ENCODE results near the gene CDK6. TPM values are rescaled to one million over a fixed set of nuclear protein-coding genes. Genes with fewer than 3 reads are reported as not detected.

CDK6 gene
- total RNA-seq, 2 donors from 2014 or later: 151 to 222 TPM

DNA sequence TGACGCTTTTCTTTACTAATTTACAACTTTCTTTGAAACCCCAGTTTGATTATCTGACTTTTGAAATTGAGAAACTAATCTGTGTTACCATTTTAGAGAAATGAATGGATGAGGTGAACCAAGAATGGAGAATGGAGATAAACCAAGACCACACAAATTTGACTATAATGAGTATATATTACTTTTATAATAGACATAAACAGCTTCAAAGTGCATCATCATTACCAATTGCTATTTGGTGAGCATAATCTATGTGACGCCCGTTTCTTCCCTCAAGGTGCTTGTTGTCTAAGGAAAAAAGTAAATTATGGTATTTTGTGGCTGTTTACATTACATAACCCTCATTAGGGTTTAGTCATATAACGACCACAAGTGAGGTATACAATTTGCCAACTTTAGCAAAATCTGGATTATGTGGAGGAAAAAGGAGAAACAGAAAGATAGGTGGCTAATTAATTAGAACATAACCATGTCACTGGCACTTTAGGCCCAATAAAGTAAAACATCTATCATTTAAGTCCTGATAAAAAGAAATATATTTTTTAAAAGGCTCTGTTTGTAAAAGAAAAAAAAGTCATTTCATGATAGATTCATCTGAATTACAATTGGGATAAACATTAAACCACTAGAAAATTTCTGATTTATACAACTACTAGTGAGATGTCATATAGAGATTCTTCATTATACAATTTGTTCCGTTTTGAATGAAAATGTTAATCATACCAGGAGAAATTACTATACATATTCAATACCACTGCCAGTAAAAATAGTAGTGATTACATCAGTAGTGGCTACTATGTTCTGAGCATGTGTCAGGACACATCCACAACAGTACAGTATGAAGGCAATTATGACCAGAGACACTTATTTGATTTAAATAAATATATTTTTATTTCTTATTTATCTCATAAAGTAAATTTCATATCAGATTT, 128.0 kb downstream of the CDK6 start:
- H3K4me1 Mint-ChIP-seq: peaks cover 46% of the 10 kb centered on the region
- peak; percentile 84 for ATAC-seq (replicated peaks)
- no peaks in the 10 kb centered on the region for H3K27me3 Mint-ChIP-seq
- peak overlapping the region; percentile 44 for H3K4me3 Mint-ChIP-seq
- peak overlapping the region; percentile 97 for H3K27ac Mint-ChIP-seq
- H3K9me3 Mint-ChIP-seq: no peaks in the 10 kb centered on the region
- H3K36me3 Mint-ChIP-seq (ENCODE audit: low read depth): peaks cover 73% of the 10 kb centered on the region

DNA sequence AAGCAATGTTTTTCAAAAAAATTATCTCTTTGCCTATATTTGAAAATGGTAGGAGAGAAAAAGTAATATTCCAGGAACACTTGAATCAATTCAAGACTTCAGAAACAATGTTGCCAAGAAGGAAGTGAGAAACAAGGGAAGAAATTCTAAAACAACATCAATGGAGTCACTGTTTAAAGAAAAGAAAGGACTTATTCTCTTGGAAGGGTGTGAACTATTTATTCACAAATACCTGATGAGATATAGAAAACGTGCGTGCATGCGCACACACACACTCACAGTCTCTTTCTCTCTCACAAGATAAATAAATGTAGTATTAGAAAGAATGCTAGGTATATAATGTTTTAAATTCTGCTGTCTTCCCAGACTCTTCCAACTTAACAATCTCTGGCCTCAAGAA, 128.9 kb downstream of the CDK6 start:
- Mint-ChIP-seq H3K9me3 (no peaks in the 10 kb centered on the region), H3K4me1 (peaks cover 49% of the 10 kb centered on the region), H3K36me3 (ENCODE audit: low read depth) (peaks cover 74% of the 10 kb centered on the region), H3K27me3 (no peaks in the 10 kb centered on the region), H3K27ac (peak overlapping the region; percentile 97), H3K4me3 (peak overlapping the region; percentile 44)
- ATAC-seq (replicated peaks): no peak

DNA sequence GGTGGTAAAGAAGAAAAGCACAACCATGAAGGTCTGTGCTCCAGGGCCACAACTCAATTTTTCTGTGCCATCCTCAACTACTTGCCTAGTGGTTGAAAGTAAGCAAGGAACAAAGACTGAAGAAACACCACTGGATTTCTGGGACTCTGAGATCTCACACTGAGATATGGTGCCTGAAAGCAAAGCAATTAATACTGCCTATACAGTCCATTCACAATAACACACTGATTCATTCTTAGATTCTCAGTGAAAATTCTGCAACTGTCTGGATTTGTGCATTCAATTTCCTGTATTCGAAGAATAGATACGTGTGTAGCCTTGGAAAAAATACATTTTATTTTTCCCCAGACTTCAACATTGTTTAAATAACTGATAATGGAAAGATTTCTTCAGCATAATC, 129.8 kb downstream of the CDK6 start:
- peak overlapping the region; percentile 44 for H3K4me3 Mint-ChIP-seq
- peaks cover 73% of the 10 kb centered on the region for H3K36me3 Mint-ChIP-seq (ENCODE audit: low read depth)
- peaks cover 49% of the 10 kb centered on the region for H3K4me1 Mint-ChIP-seq
- ATAC-seq (replicated peaks): peak; percentile 56
- H3K9me3 Mint-ChIP-seq: no peaks in the 10 kb centered on the region
- no peaks in the 10 kb centered on the region for H3K27me3 Mint-ChIP-seq
- peak overlapping the region; percentile 97 for H3K27ac Mint-ChIP-seq

GRCh38 chr7:92705831-92706230, 130.5 kb downstream of the CDK6 start:
- Mint-ChIP-seq H3K27me3 (no peaks in the 10 kb centered on the region), H3K27ac (peak overlapping the region; percentile 97), H3K4me1 (peaks cover 53% of the 10 kb centered on the region), H3K36me3 (ENCODE audit: low read depth) (peaks cover 75% of the 10 kb centered on the region), H3K9me3 (no peaks in the 10 kb centered on the region), H3K4me3 (peak overlapping the region; percentile 44)
- no peak for ATAC-seq (replicated peaks)

DNA sequence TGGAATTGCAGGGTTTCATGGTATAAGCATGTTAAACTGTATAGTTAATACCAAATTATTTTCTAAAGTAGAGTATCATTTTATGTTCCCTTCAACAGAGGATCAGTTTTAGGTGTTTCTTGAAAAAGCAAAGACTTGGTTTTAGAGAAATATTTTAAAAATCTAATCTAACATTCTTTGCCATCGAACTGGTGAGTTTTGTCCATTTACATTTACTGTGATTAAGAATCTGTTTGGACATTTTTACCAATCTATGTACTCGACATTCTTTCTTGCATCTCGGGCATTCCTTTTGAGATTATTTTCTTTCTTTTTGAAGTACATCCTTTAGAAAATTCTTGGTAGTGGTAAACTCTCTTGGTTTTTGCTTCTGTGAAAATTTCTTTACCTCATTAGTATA, 131.5 kb downstream of the CDK6 start:
- Mint-ChIP-seq H3K4me3 (no peak overlapping the region), H3K36me3 (ENCODE audit: low read depth) (peaks cover 72% of the 10 kb centered on the region), H3K27ac (peak overlapping the region; percentile 22), H3K9me3 (no peaks in the 10 kb centered on the region), H3K4me1 (peaks cover 53% of the 10 kb centered on the region), H3K27me3 (no peaks in the 10 kb centered on the region)
- ATAC-seq (replicated peaks): no peak

DNA sequence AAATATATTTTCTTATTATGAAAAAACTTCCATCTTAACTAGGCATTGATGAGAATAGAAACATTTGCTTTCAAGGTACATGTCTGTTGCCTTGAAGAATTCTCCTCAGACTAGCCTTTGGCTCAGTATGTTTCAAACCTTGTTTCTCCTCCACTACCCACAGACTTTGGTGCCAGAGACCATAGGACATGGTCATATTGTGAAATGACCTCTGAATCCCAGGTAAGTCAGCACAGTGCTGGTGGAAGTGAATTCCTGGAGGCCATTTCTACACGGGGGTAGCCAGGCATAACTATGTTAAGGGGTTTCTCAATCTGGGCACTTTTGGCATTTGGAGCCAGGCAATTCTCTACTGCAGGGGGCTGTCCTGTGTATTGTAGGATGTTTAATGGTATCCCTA, 133.8 kb downstream of the CDK6 start:
- Mint-ChIP-seq H3K4me3 (no peak overlapping the region), H3K27ac (peak overlapping the region; percentile 70), H3K36me3 (ENCODE audit: low read depth) (peaks cover 75% of the 10 kb centered on the region), H3K4me1 (peaks cover 40% of the 10 kb centered on the region), H3K27me3 (no peaks in the 10 kb centered on the region), H3K9me3 (no peaks in the 10 kb centered on the region)
- no peak for ATAC-seq (replicated peaks)

GRCh38 chr7:92699966-92700514, 136.3 kb downstream of the CDK6 start:
- no peaks in the 10 kb centered on the region for H3K9me3 Mint-ChIP-seq
- H3K36me3 Mint-ChIP-seq (ENCODE audit: low read depth): peaks cover 76% of the 10 kb centered on the region
- peak overlapping the region; percentile 3 for H3K27ac Mint-ChIP-seq
- peaks cover 28% of the 10 kb centered on the region for H3K4me1 Mint-ChIP-seq
- H3K27me3 Mint-ChIP-seq: no peaks in the 10 kb centered on the region
- H3K4me3 Mint-ChIP-seq: no peak overlapping the region
- ATAC-seq (replicated peaks): peak; percentile 11

- Mint-ChIP-seq H3K36me3 (ENCODE audit: low read depth) (peaks cover 75% of the 10 kb centered on the region), H3K27ac (peak overlapping the region; percentile 3)
- ATAC-seq (replicated peaks): peak; percentile 45
These were observed 136.8 kb downstream of the CDK6 start for GRCh38 chr7:92699560-92699959.

GRCh38 chr7:92698237-92698841, 138.0 kb downstream of the CDK6 start:
- Mint-ChIP-seq H3K4me1 (peaks cover 29% of the 10 kb centered on the region), H3K27me3 (no peaks in the 10 kb centered on the region), H3K27ac (no peak overlapping the region), H3K4me3 (no peak overlapping the region), H3K9me3 (no peaks in the 10 kb centered on the region), H3K36me3 (ENCODE audit: low read depth) (peaks cover 72% of the 10 kb centered on the region)
- no peak for ATAC-seq (replicated peaks)

More at GRCh38 chr7:92699560-92699959, 136.8 kb downstream of the CDK6 start:
- no peaks in the 10 kb centered on the region for H3K27me3 Mint-ChIP-seq
- no peak overlapping the region for H3K4me3 Mint-ChIP-seq
- no peaks in the 10 kb centered on the region for H3K9me3 Mint-ChIP-seq
- peaks cover 28% of the 10 kb centered on the region for H3K4me1 Mint-ChIP-seq

GRCh38 chr7:92697414-92697813, 139.0 kb downstream of the CDK6 start:
- Mint-ChIP-seq H3K27me3 (no peaks in the 10 kb centered on the region), H3K4me3 (no peak overlapping the region), H3K27ac (no peak overlapping the region), H3K36me3 (ENCODE audit: low read depth) (peaks cover 74% of the 10 kb centered on the region), H3K4me1 (peaks cover 26% of the 10 kb centered on the region), H3K9me3 (no peaks in the 10 kb centered on the region)
- no peak for ATAC-seq (replicated peaks)

- H3K36me3 Mint-ChIP-seq (ENCODE audit: low read depth): peaks cover 78% of the 10 kb centered on the region
- ATAC-seq (replicated peaks): no peak
- H3K9me3 Mint-ChIP-seq: no peaks in the 10 kb centered on the region
- peaks cover 26% of the 10 kb centered on the region for H3K4me1 Mint-ChIP-seq
- H3K27ac Mint-ChIP-seq: no peak overlapping the region
- no peaks in the 10 kb centered on the region for H3K27me3 Mint-ChIP-seq
- no peak overlapping the region for H3K4me3 Mint-ChIP-seq
These were observed 139.4 kb downstream of the CDK6 start for GRCh38 chr7:92697012-92697411.

- ATAC-seq (replicated peaks): no peak
- peaks cover 28% of the 10 kb centered on the region for H3K4me1 Mint-ChIP-seq
- peak overlapping the region; percentile 62 for H3K27ac Mint-ChIP-seq
- no peak overlapping the region for H3K4me3 Mint-ChIP-seq
- no peaks in the 10 kb centered on the region for H3K9me3 Mint-ChIP-seq
- no peaks in the 10 kb centered on the region for H3K27me3 Mint-ChIP-seq
- peaks cover 79% of the 10 kb centered on the region for H3K36me3 Mint-ChIP-seq (ENCODE audit: low read depth)
These were observed 139.8 kb downstream of the CDK6 start for GRCh38 chr7:92696584-92696983.

- Mint-ChIP-seq H3K27ac (peak overlapping the region; percentile 62), H3K4me3 (no peak overlapping the region), H3K36me3 (ENCODE audit: low read depth) (peaks cover 75% of the 10 kb centered on the region), H3K27me3 (no peaks in the 10 kb centered on the region), H3K9me3 (no peaks in the 10 kb centered on the region), H3K4me1 (peaks cover 24% of the 10 kb centered on the region)
- no peak for ATAC-seq (replicated peaks)
These were observed 140.8 kb downstream of the CDK6 start for GRCh38 chr7:92695308-92696261.

DNA sequence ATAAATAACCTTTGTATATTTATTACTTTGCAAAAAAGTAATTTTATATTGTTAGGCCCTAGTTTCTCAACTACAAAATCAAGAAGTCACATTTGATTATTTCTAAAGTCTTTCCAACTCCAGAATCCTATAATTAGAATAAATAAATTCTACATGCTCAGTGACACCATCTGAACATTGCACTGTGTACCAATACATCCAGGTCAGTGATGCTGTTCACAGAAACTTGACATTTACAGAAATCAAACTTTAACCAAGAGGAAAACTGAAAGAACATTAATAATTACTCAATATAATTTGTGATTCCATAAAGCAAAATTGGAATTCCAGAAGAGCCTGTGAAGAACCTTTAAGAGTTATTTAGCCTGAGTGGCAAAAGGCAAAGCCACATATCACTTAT, 142.2 kb downstream of the CDK6 start:
- Mint-ChIP-seq H3K4me1 (peaks cover 27% of the 10 kb centered on the region), H3K27me3 (no peaks in the 10 kb centered on the region), H3K4me3 (no peak overlapping the region), H3K27ac (no peak overlapping the region), H3K36me3 (ENCODE audit: low read depth) (peaks cover 81% of the 10 kb centered on the region), H3K9me3 (no peaks in the 10 kb centered on the region)
- ATAC-seq (replicated peaks): no peak
